GM21381 (cell line): Measurements from ENCODE around the gene VAV2.

Source experiments
- ATAC-seq: cut with Tn5 transposase; IDR thresholded peaks from one replicate; pipeline ENCODE4 v1.9.1; 2021; ENCODE audit warnings: mild to moderate bottlenecking, moderate library complexity; ENCODE audit not compliant: unreplicated experiment

The VAV2 gene

GRCh38 chr9:134028575-134029247 lies 36.6 kb upstream of the VAV2 start:
- ATAC-seq, result no peak

- ATAC-seq, result no peak
Measured at GRCh38 chr9:134028076-134028475, 36.0 kb upstream of the VAV2 start.

GRCh38 chr9:134027561-134027960 lies 35.4 kb upstream of the VAV2 start:
- ATAC-seq, result no peak

GRCh38 chr9:134026981-134027380 lies 34.9 kb upstream of the VAV2 start:
- ATAC-seq, result no peak

GRCh38 chr9:134026581-134026980 lies 34.5 kb upstream of the VAV2 start:
- ATAC-seq, result no peak

GRCh38 chr9:134025606-134026541 lies 33.8 kb upstream of the VAV2 start:
- ATAC-seq, result peak; percentile 38

GRCh38 chr9:134024828-134025605 lies 32.9 kb upstream of the VAV2 start, which contains the start of gene BRD3OS:
Gene BRD3OS (plus strand): TSS chr9:134025481. CDS start chr9:134026748, 1,267 bp downstream.
- ATAC-seq, result peak; percentile 85

GRCh38 chr9:134024214-134024792 lies 32.2 kb upstream of the VAV2 start:
- no peak for ATAC-seq

- ATAC-seq, result no peak
Measured at GRCh38 chr9:134014946-134015345, 22.8 kb upstream of the VAV2 start.

GRCh38 chr9:134011401-134011800 lies 19.3 kb upstream of the VAV2 start:
- ATAC-seq, result no peak

GRCh38 chr9:134010310-134011173 lies 18.4 kb upstream of the VAV2 start:
- ATAC-seq, result no peak

GRCh38 chr9:134007571-134007970 lies 15.4 kb upstream of the VAV2 start:
- ATAC-seq, result no peak

GRCh38 chr9:134007150-134007549 lies 15.0 kb upstream of the VAV2 start:
- ATAC-seq, result no peak

GRCh38 chr9:134005381-134005780 lies 13.3 kb upstream of the VAV2 start:
- ATAC-seq, result no peak

GRCh38 chr9:134004881-134005280 lies 12.8 kb upstream of the VAV2 start:
- no peak for ATAC-seq

- ATAC-seq, result no peak
Measured at GRCh38 chr9:134004131-134004873, 12.2 kb upstream of the VAV2 start.

GRCh38 chr9:134003237-134003636 lies 11.1 kb upstream of the VAV2 start:
- ATAC-seq, result no peak

GRCh38 chr9:134002796-134003195 lies 10.7 kb upstream of the VAV2 start:
- ATAC-seq, result no peak

- ATAC-seq, result no peak
Measured at GRCh38 chr9:133999851-134000265, 7.7 kb upstream of the VAV2 start.
